Measurements from ENCODE around the gene PLEKHF1.

Gene PLEKHF1

GRCh38 chr19:29636553-29637360 lies 28.5 kb upstream of the PLEKHF1 start:
- DNase-seq (ENCODE audit: low read depth in 1 of 2, low spot score in 1 of 2), result no peak
- TF ChIP-seq SPI1 (IDR thresholded peaks at IDR 0.05; ENCODE audit: borderline replicate concordance, low read depth), result no peak
- no peak for TF ChIP-seq POLR2AphosphoS5 (IDR thresholded peaks at IDR 0.05; ENCODE audit: low read depth)
- TF ChIP-seq REST (IDR thresholded peaks at IDR 0.05; ENCODE audit: insufficient replicate concordance, low read depth), result no peak
- TF ChIP-seq GABPA (IDR thresholded peaks at IDR 0.05; ENCODE audit: low read depth), result no peak
- no peak for TF ChIP-seq CTCF (IDR thresholded peaks at IDR 0.05; ENCODE audit: insufficient read depth, low read length)
- Histone ChIP-seq H3K4me3 (replicated peaks; ENCODE audit: insufficient read depth, low read length) (no peak overlapping the region), H3K27ac (replicated peaks) (no peak overlapping the region), H3K27me3 (ENCODE audit: insufficient read depth, poor library complexity, severe bottlenecking) (no peaks in the 10 kb centered on the region)

- Histone ChIP-seq H3K27me3 (ENCODE audit: insufficient read depth, poor library complexity, severe bottlenecking) (no peaks in the 10 kb centered on the region), H3K27ac (replicated peaks) (no peak overlapping the region), H3K4me3 (replicated peaks; ENCODE audit: insufficient read depth, low read length) (no peak overlapping the region)
- TF ChIP-seq GABPA (IDR thresholded peaks at IDR 0.05; ENCODE audit: low read depth) (no peak), REST (IDR thresholded peaks at IDR 0.05; ENCODE audit: insufficient replicate concordance, low read depth) (no peak), POLR2AphosphoS5 (IDR thresholded peaks at IDR 0.05; ENCODE audit: low read depth) (no peak), SPI1 (IDR thresholded peaks at IDR 0.05; ENCODE audit: borderline replicate concordance, low read depth) (no peak), CTCF (IDR thresholded peaks at IDR 0.05; ENCODE audit: insufficient read depth, low read length) (no peak)
- DNase-seq (ENCODE audit: low read depth in 1 of 2, low spot score in 1 of 2), result no peak
Measured at GRCh38 chr19:29639086-29639485, 26.2 kb upstream of the PLEKHF1 start.

- Histone ChIP-seq H3K27me3 (ENCODE audit: insufficient read depth, poor library complexity, severe bottlenecking) (no peaks in the 10 kb centered on the region), H3K4me3 (replicated peaks; ENCODE audit: insufficient read depth, low read length) (no peak overlapping the region)
Measured at GRCh38 chr19:29640231-29640630, 25.0 kb upstream of the PLEKHF1 start.

More at GRCh38 chr19:29640231-29640630, 25.0 kb upstream of the PLEKHF1 start:
- no peak for TF ChIP-seq CTCF (IDR thresholded peaks at IDR 0.05; ENCODE audit: insufficient read depth, low read length)
- no peak for TF ChIP-seq POLR2AphosphoS5 (IDR thresholded peaks at IDR 0.05; ENCODE audit: low read depth)
- TF ChIP-seq GABPA (IDR thresholded peaks at IDR 0.05; ENCODE audit: low read depth), result no peak
- no peak for TF ChIP-seq REST (IDR thresholded peaks at IDR 0.05; ENCODE audit: insufficient replicate concordance, low read depth)
- TF ChIP-seq SPI1 (IDR thresholded peaks at IDR 0.05; ENCODE audit: borderline replicate concordance, low read depth), result no peak
- no peak overlapping the region for H3K27ac ChIP-seq (replicated peaks)
- DNase-seq (ENCODE audit: low read depth in 1 of 2, low spot score in 1 of 2), result no peak
